Stimulated activated CD4-positive, alpha-beta T cell treated with anti-CD3 and anti-CD28 coated beads, TNF-alpha, amount 100 ng/mL, for 1 hour (primary cell): ENCODE data around the gene ANO1.
"Not testable (repeated sequence)": the region's sequence is repeated elsewhere in the genome, so short reads cannot be mapped to it uniquely, and the experiment has no call there.

Experiments
- DNase-seq, 3 donors: peaks; one replicate each; pipeline ENCODE4 v3.0.0-alpha.2; 2020; ENCODE audit warnings: low read depth in 3 of 3, low spot score in 1 of 3

The ANO1 gene

DNA sequence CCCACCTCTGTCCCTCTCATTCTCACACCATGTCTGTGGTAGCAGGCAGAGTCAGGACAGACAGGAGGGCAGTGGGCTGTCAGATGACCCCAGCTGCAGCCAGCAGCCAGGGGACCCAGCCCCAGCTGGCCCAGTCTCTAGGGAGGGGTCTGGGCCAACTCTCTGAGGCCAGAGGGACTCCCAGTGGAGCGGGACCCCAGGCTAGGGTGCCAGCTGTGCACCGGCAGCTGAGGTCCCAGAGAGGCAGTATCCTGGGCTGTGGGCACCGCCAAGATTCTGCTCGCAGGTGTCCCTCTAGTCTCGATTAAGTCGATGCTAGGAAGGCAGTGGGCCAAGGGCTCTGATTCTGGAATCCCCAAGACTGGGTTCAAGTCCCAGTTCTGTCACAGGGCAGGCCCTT is 108.3 kb downstream of the ANO1 start:
- DNase-seq: no peak

DNA sequence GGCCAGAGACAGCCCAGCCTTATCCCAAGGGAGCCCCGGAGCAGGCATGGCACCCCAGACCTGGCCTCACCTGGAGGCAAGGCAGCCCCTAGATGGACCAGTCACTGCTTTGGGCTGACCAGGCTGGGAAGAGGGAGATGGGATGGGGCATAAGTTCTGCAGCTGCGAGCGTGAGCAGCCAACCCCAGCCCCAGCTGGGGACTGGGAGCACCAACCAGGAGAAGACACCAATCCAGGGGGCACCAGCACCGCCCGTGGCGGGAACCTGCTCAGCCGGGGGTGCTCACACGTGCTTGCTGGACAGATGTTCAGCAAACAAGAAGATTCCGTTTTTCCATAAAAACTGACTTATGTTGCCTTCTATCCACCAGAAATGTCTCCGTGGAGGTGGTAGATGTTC is 108.8 kb downstream of the ANO1 start:
- DNase-seq: no peak

DNA sequence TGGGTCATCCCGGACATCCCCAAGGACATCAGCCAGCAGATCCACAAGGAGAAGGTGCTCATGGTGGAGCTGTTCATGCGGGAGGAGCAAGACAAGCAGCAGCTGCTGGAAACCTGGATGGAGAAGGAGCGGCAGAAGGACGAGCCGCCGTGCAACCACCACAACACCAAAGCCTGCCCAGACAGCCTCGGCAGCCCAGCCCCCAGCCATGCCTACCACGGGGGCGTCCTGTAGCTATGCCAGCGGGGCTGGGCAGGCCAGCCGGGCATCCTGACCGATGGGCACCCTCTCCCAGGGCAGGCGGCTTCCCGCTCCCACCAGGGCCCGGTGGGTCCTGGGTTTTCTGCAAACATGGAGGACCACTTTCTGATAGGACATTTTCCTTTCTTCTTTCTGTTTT is 109.7 kb downstream of the ANO1 start:
- DNase-seq: no peak

DNA sequence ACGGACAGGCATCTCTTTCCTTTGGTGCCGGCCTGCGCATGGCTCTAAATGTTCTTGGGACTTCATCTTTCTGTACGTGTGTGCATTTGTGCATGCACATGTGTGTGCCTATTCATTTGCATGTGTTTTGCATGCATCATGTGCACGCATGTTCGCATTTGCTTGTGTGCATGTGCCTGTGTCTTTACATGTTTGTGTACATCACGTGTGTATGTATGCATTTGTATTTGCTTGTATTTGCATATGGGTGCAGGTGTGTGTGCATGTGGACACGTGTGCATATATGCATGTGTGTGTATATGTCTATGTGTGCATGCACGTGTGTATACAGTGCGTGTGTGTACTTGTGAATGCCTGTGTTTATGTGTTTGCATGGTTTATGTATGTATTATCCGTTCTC is 111.5 kb downstream of the ANO1 start:
- DNase-seq: no peak

DNA sequence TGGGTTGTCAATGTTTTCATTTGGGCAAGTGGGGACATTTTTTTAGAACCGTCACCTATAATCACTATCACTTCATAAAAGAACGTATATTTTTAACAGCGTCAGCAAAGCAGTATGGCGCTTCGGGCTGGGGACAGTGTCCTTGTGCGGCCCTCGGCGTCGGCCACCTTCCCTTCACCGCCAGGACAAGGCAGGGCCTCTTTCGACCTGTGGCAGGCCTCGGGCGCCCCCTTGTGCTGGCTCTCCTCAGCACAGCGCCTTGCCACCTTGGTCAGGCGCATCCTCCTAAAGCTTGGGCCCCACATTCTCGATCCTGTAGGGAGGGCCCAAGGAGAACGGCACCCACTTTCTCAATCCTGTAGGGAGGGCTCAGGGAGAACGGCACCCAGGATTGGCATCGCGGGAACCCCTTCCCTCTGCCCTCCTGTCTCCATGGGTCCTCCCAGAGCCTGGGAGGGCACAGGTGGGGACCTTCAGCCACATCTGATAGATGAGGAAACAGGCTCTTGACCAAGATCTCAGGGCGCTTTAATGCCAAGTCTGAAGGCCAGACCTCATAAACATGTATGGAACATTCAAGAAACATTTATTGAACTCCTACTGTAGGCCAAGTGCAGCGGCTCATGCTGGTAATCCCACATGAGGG is 113.5 kb downstream of the ANO1 start:
- peak in 2 of 3 donors; percentile 17 to 25 for DNase-seq

DNA sequence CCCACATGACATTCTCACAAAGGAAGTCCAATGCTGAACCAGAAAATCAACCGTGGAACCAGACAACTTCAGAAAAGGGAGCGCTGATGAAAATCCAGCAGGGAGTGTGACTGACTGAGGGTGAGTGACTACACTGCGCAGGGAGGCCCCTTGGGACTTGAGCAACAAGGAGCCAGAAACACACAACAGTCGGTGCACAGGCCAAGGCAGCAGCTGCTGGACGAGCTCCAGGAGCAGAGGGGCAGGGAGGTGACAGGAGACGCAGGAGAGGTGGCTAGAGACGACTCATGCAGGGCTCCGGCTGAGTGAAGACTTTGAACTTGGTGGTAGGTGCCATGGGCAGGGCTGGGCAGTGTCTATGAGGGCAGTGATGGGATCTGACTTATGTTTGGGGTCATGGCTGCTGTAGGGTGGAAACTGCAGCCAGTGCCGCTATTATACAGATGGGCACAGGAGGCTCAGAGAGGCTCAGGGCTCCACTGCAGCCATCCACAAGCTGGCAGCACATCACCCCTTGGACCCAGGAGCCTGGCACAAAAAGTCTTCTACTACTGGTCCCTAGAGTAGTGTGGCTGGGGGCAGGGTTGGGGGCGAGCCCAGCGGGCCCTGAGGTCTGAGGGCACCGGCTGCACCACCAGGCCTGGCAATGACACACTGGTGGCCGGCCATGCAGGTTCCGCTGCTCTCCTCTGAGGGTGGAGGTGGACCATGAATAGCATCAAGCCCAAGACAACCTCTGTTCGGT is 114.7 kb downstream of the ANO1 start:
- no peak for DNase-seq

DNA sequence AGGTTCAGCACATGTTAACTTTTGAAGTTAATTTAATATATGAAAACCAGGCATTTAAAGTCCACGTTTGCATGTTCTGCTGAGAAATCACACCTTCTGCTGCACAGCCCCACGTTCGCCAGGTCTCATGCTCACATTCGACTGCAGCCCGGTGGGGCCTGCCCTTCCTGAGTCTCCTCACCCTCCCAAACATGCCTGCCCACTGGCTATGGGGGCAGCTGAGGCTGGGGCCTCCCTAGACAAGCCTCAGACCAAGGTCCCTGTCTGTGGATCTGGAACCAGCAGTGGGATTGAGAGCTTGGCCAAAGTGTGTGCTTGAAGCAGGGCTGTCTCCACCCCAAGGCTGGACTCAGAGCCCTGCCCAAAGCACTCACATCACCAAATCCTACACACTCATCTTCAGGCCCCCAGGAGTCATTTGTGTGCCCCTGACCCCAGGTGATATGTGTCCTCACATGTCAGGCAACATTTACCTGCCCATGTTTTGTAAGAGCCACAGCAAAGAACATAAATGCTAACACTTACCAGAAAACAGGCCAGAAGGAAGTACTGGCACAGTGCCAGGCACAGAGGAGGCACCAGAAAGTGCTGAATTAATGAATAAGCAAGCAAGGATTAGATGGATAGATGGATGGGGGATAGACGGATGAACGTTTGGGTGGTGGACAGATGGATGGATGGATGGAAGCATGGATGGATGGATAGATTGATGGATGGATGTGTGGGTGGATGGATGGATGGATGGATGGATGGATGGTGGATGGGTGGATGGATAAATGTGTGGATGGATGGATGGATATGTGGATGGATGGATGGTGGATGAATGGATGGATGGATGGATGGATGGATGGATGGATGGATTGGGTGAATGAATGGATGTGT is 115.5 kb downstream of the ANO1 start:
- no peak for DNase-seq

DNA sequence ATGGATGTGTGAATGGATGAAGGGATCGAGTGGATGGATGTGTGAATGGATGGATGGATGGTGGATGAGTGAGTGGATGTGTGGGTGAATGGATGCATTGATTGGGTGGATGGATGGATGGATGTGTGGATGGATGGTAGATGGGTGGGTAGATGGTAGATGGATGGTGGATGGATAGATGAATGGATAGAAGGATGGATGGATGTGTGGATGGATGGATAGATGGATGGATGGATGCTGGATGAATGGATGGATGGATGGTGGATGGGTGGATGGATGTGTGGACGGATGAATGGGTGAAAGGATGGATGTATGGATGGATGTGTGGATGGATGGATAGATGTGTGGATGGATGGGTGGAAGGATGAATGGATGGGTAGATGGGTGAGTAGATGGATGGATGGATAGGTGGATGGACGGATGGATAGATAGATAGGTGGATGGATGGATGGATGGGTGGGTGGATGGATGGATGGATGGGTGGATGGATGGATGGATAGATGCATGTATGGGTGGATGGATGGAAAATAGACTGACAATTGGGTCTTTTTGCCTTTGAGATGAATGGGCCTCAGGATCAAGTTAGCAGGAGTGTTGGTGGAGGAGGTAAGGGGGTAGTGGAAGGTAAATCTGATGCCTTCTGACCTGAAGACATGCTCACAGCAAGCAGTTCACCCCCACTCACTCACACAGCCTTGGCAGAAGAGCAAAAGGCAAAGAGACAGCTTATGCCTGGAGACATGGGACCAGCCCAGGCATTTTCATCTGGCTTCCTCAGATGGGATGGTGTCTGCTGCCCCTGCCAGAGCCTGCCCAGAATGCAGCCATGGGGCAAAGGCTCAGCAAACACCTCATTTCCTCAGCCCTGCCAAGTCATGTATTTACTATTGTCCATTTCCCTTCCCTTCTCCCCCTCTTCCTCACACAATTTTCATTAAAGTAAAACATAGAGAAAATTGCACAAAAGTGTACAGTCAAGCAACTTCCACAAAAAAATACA is 117.0 kb downstream of the ANO1 start:
- no peak for DNase-seq

DNA sequence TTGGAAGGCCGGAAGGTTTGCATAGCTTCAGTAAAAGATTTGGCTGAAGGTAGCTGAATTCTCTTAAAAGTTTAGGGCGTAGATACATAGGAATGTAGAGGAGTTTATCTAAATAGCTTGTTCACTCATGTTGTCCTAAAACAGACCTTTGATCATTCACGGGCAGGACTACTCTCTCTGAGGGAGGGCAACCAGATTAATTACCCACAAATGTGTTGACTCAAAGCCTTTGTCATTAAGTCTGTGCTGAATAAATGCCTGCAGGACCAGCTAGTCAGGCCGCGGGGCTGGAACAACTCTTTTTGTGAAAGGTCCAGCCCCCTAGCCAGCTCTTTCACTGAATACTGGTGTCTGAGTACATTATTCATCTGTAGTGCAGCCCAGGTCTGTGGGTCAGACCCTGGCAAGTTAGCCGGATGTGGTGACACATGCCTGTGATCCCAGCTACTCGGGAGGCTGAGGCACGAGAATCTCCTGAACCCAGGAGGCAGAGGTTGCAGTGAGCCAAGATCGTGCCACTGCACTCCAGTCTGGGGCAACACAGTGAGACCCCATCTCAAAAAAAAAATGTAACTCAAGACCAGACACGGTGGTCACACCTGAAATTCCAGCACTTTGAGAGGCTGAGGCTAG is 122.2 kb downstream of the ANO1 start:
- no peak for DNase-seq

DNA sequence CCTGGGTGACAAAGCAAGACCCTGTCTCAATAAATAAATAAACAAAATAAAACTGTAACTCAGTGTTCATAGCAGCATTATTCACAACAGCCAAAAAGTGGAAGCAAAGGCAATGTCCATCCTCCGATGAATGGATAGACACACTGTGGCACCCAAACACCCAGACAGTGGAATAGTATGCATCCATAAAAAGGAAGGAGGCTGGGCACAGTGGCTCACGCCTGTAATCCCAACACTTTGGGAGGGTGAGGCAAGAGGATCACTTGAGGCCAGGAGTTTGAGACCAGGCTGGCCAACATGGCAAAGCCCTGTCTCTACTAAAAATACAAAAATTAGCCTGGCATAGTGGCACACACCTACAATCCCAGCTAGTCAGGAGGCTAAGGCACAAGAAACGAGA is 122.9 kb downstream of the ANO1 start:
- not testable (repeated sequence) for DNase-seq

DNA sequence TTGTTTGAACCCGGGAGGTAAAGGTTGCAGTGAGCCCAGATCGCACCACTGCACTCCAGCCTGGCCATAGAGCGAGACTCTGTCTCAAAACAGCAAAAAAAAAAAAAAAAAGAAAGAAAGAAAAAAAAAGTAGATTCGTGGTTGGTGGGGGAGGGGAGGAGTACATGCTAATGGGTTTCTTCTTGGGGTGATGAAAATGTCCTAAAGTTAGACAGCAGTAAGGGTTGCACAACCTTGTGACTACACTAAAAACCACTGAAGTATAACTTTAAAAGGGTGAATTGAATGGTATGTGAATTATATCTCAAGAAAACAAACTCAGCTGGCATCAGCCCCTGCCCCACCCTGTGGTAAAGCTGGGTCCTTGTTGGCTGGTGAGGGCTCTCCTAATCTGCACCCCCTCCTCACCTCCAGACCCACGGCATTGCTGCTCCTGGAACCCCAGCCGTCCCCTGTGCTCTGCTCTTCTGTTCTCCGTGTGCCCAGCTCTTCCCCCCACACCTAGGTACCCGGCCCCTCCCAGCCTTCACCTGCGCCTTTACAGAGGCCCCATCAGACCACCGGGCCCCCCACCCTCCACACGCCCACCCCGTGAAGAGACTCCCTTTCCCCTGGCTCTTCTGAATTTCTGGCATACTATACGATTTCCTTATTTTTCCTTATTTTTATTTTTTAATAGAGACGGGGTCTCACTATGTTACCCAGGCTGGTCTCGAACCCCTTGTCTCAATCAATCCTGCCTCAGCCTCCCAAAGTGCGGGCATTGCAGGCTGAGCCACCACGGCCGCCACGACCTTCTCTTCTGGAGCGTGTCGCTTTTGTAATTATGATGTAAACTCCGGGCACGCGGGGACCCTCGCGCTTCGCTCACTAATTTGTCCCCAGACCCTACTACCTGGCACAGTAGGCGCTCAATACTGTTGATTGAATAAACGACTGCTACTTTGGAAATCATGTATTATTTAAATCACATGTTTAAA is 124.1 kb downstream of the ANO1 start:
- no peak for DNase-seq

DNA sequence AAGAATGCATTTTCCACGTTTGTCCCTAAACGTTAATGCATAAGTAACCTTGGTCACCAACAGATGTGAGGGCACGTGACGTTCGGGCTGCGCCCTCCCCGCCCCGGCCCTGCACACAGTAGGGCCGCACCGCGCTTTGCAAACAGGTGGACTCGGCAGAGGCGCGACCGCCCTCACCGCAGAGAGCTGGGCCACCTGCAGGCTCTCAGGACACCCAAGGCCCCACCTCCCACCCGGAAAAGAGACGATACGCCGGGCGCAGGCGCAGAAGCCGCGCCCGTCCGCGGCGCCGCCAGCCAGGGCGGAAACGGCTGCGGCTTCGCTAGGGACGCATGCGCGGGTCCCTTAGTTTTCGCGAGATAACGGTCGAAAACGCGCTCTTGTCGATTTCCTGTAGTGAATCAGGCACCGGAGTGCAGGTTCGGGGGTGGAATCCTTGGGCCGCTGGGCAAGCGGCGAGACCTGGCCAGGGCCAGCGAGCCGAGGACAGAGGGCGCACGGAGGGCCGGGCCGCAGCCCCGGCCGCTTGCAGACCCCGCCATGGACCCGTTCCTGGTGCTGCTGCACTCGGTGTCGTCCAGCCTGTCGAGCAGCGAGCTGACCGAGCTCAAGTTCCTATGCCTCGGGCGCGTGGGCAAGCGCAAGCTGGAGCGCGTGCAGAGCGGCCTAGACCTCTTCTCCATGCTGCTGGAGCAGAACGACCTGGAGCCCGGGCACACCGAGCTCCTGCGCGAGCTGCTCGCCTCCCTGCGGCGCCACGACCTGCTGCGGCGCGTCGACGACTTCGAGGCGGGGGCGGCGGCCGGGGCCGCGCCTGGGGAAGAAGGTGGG is 125.0 kb downstream of the ANO1 start, which contains the start of gene FADD:
Gene FADD (plus strand): TSS at position 377 of the 831 bp plus-strand sequence. CDS start 164 bp downstream, at position 541.
- peak; percentile 73 to 85 (median 83) for DNase-seq

DNA sequence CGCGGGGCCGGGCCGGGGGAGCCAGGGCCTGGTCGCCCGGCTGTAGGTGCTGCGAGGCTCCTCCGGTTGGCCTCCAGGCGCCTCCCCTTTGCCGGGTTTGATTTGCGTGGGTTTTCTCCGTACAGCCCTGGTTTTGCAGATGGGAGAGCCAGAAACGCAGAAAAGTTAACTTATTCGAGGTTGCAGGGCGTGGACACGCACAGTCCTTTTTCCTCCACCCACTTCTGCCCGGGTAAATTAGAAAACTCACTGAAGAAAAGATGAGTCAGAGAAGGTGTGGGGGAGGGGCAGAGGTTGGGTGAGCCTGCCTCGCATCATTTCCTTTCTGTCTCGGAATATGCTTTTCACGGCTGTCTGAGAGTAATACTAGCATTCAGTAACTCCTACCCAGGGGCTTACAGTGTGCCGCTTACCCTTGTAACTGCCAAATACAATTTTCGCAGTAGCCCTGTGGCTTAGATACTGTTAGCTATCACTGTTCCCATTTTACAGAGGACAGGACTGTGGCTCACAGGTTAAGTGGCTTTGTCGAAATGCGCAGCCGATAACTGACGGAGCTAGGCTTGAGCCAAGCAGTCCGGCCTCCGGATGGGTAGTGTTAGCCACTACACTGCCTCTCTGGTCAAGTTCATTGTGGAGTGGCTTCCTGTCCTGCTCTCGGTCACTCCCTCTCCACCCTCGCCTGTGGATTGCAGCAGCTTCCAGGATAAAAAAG is 125.8 kb downstream of the ANO1 start:
- peak; percentile 72 to 89 (median 78) for DNase-seq

DNA sequence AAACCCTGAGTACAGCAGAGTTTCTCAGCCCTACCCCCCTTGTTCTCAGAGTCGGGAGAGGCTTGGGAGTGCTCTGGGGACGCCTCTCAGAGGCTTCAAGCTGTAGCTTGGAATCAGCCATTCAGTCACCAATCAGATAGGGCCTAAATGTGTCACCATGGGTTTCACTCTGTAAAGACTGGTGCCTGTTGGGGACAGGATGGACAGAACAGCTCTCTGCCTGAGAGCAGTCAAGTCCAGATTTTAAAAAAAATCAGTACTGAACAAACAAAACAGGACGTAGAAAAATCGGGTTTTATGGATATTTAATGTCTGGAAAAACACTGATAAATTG is 126.3 kb downstream of the ANO1 start:
- DNase-seq: no peak

DNA sequence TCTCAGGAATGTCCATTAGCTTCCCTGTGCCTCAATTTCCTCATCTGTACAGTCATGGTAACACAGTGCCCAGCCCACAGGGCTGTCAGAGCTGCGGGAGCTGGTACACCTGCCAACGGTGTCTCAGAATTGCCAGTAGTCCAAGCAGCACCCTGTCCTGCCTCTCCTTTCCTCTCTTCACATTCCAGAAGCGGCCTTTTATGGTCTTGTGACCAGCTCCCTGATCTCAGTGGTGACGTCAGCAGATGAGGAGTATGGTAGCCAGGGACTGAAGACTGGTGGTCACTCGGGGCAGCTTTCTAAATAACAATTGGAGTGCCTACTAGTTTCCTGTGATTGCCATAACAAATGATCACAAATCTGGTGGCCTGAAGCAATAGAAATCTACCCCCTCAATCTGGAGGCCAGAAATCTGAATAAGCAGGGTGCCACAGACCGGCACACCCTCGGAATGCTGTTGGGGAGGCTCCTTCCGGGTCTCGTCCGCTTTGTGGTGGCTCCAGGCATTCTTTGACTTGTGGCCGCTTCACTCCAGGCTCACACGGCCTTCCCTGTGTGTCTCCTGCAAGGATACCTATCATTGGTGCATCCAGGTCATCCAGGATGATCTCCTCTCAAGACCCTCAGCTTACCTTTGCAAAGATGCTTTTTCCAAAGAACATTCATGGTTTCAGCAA is 127.1 kb downstream of the ANO1 start:
- no peak for DNase-seq

DNA sequence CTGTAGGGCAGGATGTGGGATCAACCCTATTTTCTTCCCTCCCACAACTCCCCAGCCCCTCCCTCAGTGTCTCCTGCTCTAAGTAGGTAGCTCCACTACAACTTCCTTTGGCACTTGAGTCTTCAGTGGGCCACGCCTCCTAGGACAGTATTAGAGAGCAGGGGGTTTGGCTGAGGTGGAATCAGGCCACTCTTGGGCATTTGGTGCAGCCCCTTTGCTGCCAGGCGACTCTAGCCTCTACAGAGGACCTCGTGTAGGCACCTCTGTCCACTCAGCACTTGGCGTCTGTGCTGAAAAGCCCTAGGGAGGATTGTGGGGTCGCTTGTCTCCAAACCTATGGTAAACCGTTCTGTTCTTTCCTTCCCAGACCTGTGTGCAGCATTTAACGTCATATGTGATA is 127.6 kb downstream of the ANO1 start:
- DNase-seq: no peak
